ENCODE results near the gene PEBP1.

Gene PEBP1

DNA sequence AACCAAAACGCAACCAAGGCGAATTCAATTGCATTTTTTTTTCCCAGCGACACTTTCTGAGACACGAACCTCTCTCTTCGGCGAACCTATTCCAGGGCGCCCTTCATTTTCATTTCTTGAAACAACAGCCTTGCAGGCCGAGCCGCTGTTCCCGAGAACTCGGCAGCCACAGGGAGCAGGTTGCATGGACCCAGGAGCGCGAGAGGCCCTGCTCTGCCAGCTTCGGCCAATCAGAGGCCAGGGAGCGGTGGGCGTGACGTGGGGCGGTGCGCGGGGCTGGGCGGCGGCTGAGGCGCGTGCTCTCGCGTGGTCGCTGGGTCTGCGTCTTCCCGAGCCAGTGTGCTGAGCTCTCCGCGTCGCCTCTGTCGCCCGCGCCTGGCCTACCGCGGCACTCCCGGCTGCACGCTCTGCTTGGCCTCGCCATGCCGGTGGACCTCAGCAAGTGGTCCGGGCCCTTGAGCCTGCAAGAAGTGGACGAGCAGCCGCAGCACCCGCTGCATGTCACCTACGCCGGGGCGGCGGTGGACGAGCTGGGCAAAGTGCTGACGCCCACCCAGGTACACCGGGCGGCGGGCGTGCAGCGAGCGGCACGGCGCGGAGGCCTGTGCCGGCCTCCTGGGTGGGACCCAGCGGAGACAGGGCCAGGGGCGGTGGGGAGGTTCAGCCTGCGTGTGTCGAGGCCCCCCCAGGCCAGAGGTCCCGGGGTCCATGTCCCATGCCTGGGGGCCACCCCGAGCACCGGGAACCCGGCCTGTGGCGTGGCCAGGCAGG is at the start of gene PEBP1:
Gene PEBP1 (plus strand): TSS at position 337 of the 771 bp plus-strand sequence. CDS start 86 bp downstream, at position 423.
- no peak for TF ChIP-seq GATA3 (IDR thresholded peaks at IDR 0.05; ENCODE audit: low read depth, low read length)
- no peak for TF ChIP-seq GATA2 (IDR thresholded peaks at IDR 0.05; ENCODE audit: low read depth, low read length)

DNA sequence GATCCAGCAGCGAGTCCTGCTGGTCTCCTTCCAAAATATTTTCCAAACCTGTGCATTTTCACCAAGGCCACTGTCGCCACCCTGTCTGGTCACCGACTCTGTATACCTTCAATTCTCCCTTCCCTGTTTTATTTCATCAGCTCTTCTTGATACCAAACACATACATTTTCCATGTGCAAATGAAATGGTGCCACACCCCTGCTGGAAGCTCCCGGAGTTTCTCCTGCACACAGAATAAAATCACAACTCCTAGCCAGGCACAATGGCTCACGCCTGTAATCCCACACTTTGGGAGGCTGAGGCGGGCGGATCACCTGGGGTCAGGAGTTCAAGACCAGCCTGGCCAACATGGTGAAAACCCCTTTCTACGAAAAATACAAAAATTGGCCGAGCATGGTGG is 46.1 kb upstream of the PEBP1 start:
- TF ChIP-seq GATA3 (IDR thresholded peaks at IDR 0.05; ENCODE audit: low read depth, low read length) (no peak), GATA2 (IDR thresholded peaks at IDR 0.05; ENCODE audit: low read depth, low read length) (no peak)

DNA sequence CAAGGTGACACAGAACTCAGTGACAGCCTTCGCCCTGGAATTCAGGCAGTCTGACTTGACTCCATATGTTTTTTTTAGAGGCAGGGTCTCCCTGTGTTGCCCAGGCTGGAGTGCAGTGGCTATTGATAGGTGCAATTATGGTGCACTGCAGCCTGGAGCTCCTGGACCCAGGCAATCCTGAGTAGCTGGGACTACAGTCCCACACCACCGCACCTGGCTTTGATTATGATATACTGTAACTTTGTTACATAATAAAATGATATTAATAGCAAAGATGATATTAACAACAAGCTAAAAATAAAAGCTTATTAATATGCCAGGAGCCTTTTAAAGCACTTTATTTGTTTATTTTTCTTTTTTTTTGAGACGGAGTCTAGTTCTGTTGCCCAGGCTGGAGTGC is 41.9 kb upstream of the PEBP1 start:
- no peak for TF ChIP-seq GATA2 (IDR thresholded peaks at IDR 0.05; ENCODE audit: low read depth, low read length)
- TF ChIP-seq GATA3 (IDR thresholded peaks at IDR 0.05; ENCODE audit: low read depth, low read length), result no peak

DNA sequence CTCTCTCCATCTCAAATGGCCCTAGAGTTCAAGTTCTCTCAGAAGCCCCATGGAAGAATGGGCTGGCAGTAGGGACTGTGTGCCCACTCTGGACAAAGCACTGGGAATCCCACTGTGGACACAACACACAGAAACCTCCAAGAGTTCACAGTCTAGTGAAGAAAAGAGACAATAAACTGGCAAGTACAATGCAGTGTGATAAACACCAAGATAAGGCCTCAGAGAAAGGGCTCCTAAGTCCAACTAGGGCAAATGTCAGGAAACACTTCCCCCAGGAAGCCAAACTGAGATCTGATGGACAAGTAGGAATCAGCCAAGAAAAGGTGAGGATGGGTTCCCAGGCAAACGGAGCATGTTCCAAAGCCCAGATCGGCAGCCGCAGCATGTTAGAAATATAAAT is 37.5 kb upstream of the PEBP1 start:
- no peak for TF ChIP-seq GATA3 (IDR thresholded peaks at IDR 0.05; ENCODE audit: low read depth, low read length)
- TF ChIP-seq GATA2 (IDR thresholded peaks at IDR 0.05; ENCODE audit: low read depth, low read length), result no peak

DNA sequence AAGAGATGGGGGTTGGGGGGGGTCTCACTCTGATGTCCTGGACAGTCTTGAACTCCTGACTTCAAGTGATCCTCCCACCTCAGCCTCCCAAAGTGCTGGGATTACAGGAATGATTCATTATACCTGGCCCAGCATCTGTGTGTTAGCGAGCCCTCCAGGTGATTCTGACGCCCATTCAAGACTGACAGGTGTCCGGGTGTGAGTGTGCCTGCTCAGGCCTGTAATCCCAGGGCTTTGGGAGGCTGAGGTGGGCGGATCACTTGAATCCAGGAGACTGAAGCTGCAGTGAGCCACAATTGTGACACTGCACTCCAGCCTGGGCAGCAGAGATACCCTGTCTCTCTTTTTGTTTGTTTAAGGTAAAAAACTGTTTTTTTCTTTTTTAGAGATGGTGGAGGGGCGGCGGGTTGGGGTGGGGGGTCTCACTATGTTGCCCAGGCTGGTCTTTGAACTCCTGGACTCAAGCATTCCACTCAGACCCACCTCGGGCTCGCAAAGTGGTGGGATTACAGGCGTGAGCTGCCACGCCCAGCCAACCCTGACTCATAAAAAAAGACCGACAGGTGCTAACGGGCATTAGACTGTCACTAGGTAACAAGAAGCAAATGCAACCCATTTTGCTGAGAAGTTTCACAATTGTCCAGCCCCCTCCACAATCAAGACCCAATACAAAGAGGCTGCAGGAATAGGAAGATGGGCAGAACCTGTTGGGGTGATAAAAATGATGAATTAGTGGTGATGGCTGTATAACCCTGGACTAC is 36.8 kb upstream of the PEBP1 start:
- no peak for TF ChIP-seq GATA3 (IDR thresholded peaks at IDR 0.05; ENCODE audit: low read depth, low read length)
- no peak for TF ChIP-seq GATA2 (IDR thresholded peaks at IDR 0.05; ENCODE audit: low read depth, low read length)

DNA sequence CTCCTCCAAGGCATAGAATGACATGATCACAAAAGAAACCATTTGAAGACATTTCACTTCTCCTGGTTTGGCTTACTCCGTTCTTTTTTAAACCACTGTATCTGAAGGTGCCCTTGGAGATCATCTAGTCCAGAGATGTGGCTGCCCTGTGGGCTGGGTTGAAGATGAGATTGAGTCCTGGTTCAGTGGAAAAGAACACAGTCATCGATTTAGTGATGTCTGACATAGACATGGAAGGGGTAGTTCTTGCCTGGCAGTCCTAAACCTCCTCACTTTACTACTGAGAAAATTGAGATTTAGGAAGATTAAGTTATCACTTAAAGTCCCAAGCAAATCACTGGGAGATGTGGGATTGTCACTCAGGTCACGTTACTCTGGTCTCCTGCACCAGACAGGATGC is 34.9 kb upstream of the PEBP1 start:
- TF ChIP-seq GATA3 (IDR thresholded peaks at IDR 0.05; ENCODE audit: low read depth, low read length), result no peak
- no peak for TF ChIP-seq GATA2 (IDR thresholded peaks at IDR 0.05; ENCODE audit: low read depth, low read length)

DNA sequence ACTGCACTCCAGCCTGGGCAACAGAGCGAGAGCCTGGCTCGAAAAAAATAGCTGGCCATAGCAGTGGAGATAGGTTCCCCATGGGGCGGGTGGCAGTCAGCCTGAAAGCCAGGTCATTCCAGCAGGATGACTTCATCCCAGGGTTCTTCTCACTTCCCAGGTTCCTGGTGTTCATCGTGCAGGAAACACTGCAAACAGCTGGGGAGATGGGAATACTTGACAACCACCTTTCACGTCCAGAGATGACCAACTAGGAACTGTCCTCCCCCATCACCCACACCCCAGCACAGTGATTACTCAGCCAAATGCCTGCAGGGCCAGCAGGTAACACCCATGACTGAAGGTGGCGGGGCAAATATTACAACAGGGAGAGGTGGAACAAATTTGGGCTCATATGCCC is 33.9 kb upstream of the PEBP1 start:
- TF ChIP-seq GATA2 (IDR thresholded peaks at IDR 0.05; ENCODE audit: low read depth, low read length) (no peak), GATA3 (IDR thresholded peaks at IDR 0.05; ENCODE audit: low read depth, low read length) (no peak)

DNA sequence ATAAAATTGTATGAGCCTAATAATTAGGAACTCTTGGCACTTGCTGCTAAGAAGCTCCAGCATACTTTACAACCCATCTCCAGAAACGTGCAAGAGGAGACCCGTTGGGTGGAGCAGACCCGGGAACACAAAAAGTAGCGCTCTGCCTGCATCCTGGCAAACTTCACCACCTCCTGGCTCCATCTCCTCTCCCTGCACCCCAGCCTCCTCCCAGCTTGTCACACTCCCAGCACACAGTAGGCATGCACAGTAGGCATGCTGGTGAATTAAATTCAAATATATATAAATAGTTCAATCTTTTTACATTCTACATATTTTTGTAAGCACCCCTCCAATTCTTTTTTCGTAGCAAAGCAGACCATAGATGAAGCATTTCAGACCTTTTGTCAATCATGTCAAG is 33.3 kb upstream of the PEBP1 start:
- no peak for TF ChIP-seq GATA3 (IDR thresholded peaks at IDR 0.05; ENCODE audit: low read depth, low read length)
- TF ChIP-seq GATA2 (IDR thresholded peaks at IDR 0.05; ENCODE audit: low read depth, low read length), result no peak

DNA sequence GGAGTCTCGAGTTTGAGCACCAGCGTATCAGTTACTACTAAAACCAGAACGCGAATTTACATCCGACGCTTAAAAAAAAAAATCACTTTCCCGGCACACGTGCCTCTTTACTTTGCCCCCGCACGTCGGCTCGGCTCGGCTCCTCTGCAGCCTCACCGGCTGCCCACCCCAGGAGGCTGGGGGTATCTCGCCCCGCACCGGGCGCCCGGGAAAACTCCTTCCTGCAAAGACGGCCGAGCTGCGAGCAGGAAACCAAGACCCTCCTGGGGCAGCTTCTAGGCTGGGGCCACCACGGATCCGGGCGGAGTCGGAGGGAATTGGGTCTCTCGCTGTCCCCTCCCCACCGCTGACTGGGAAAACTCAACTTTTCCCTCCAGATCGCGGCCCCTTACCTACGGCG is 32.7 kb upstream of the PEBP1 start:
- no peak for TF ChIP-seq GATA2 (IDR thresholded peaks at IDR 0.05; ENCODE audit: low read depth, low read length)

DNA sequence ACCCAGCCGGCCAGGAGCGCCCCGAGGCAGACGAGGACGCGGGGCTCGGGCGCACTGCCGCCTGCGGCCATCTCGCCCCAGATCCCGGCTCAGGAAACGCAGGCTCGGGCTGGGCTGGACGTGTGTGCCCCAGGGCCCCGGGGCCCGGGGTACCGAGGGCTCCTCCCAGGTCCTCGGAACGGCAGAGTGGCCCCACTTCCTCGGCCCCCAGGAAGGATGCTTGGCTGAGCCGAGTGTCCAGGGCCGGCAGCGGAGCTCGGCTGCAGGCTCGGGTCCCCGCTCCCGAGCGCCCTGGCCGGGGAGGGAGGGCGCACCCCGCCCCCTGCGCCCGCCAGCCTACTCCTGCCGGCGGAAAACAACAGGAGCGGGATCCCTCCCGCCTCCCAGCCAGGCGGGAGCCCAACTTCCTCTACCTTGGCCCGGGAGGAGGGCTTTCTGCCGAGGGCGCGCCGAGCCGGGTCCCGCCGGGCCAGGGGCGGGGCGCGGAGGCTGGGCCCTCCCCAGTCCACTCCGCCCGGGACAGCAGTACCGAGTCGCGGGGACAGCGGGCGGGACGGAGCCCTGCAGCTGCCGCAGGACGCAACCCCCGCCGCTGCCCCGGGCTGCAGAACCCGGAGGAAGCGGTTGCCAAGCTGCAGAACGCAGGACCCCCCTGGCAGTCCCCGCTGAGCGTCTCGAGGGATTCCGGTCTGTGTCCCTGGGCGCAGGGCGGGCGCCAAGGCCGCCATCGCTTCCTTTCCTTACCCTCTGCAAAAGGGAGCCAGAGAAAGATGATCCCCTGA is 32.1 kb upstream of the PEBP1 start, which contains the start of gene VSIG10:
Gene VSIG10 (minus strand): TSS at position 411 of the 782 bp plus-strand sequence. CDS start 340 bp downstream, at position 71.
- no peak for TF ChIP-seq GATA3 (IDR thresholded peaks at IDR 0.05; ENCODE audit: low read depth, low read length)
- TF ChIP-seq GATA2 (IDR thresholded peaks at IDR 0.05; ENCODE audit: low read depth, low read length), result no peak

DNA sequence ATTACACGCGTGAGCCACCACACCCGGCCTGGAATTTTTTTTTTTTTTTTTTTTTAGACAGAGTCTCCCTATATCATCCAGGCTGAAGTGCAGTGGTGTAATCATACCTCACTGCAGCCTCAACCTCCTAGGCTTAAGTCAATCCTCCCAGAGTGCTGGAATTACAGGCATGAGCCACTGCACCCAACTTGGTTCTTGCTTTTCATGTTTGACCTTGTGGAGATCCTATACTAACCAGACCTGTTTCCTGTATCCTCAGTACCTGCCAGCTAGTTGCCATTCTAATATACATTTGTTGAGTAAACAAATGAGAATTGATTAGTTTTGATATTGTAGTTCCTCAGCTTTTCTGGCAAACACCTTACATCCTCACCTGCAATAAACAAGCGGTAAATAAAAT is 28.9 kb upstream of the PEBP1 start:
- TF ChIP-seq GATA3 (IDR thresholded peaks at IDR 0.05; ENCODE audit: low read depth, low read length) (no peak), GATA2 (IDR thresholded peaks at IDR 0.05; ENCODE audit: low read depth, low read length) (no peak)

DNA sequence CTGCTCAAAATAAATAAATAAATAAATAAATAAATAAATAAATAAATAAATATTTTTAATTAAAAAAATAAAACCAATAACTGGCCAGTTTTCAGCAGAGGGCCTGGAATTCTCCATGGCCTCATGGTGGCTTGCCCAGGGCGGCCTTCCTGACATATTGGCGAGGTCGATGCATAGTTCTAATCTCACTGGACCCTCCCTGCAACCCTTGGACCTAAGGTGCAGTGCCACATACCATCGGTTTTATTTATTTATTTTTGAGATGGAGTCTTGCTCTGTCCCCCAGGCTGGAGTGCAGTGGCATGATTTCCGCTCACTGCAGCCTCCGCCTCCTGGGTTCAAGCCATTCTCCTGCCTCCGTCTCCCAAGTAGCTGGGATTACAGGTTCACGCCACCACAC is 28.2 kb upstream of the PEBP1 start:
- TF ChIP-seq GATA2 (IDR thresholded peaks at IDR 0.05; ENCODE audit: low read depth, low read length) (no peak), GATA3 (IDR thresholded peaks at IDR 0.05; ENCODE audit: low read depth, low read length) (no peak)

DNA sequence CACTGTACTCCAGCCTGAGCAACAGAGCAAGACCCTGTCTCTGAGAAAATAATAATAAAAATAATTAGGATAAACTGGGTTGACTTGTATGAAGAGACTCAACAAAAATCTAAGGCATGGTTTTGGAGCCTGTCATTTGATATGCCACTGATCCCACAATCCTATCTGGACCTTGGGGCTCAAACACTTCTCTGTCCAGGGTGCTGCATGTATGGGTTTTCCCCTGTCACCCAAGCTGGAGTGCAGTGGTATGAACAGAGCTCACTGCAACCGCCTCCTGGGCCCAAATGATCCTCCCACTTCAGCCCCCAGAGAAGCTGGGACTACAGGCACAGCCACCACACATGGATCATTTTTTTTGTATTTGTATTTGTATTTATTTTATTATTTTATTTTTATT is 26.8 kb upstream of the PEBP1 start:
- TF ChIP-seq GATA3 (IDR thresholded peaks at IDR 0.05; ENCODE audit: low read depth, low read length), result no peak
- TF ChIP-seq GATA2 (IDR thresholded peaks at IDR 0.05; ENCODE audit: low read depth, low read length), result no peak

DNA sequence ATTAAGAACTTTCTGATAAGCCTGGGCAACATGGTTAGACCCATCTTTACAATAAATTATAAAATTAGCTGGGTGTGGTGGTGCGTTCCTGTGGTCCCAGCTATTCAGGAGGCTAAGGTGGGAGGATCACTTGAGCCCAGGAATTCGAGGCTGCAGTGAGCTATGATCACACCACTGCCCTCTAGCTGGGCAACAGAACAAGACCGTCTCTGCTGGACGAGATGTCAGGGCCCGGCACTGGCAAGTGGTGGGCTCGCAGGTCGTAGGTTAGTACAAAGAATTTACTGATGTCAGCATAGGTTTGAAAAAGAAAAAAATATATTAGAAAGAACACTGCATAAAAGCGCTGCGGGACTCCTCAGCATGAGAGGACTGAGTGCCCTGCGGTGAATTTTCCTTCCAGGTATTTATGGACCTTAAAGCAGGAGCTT is 16.5 kb upstream of the PEBP1 start:
- no peak for TF ChIP-seq GATA3 (IDR thresholded peaks at IDR 0.05; ENCODE audit: low read depth, low read length)
- TF ChIP-seq GATA2 (IDR thresholded peaks at IDR 0.05; ENCODE audit: low read depth, low read length), result no peak
